Activated T-cell treated with anti-CD3 and anti-CD28 coated beads, Interleukin-2, amount 50 U/mL, for 4 hours (primary cell): ENCODE measurements around the gene YTHDC2. TPM values are rescaled to one million over a fixed set of nuclear protein-coding genes. Genes with fewer than 3 reads are reported as not detected.

Experiments used
- ATAC-seq, 2 donors: fragments of 200-7000 bp; cut with Tn5 transposase; one replicate each; pipeline ENCODE4 v1.10.0; 2021
- DNase-seq: peaks from one replicate; pipeline ENCODE4 v3.0.0-alpha.2; 2020
- H3K27me3 Mint-ChIP-seq: one replicate; pipeline ENCODE4 v1.8.0; 2021; ENCODE audit warnings: low read depth, mixed read lengths
- H3K36me3 Mint-ChIP-seq: one replicate; pipeline ENCODE4 v1.8.0; 2022; ENCODE audit warnings: mixed read lengths; ENCODE audit not compliant: insufficient read depth
- H3K4me1 Mint-ChIP-seq: one replicate; pipeline ENCODE4 v1.8.0; 2021; ENCODE audit warnings: low read depth, mixed read lengths
- H3K4me3 Mint-ChIP-seq: one replicate; pipeline ENCODE4 v1.8.0; 2021; ENCODE audit warnings: mild to moderate bottlenecking, moderate library complexity, mixed read lengths
- H3K9me3 Mint-ChIP-seq: one replicate; pipeline ENCODE4 v1.8.0; 2021; ENCODE audit warnings: mixed read lengths
- total RNA-seq, 3 donors: library from RNA; stranded (reverse); gene quantifications; one replicate each; pipeline ENCODE4 v1.2.1, GENCODE V29; 2021

Gene YTHDC2
- total RNA-seq = 10 to 100 TPM; 22.7 to 25.4 (median 23.9) TPM

GRCh38 chr5:113513384-113514288 is at the start of gene YTHDC2:
Gene YTHDC2 (plus strand): TSS chr5:113513694. CDS start chr5:113513896, 202 bp downstream.
- ATAC-seq (peak; percentile 99), DNase-seq (peak; percentile 83)
- H3K4me1 Mint-ChIP-seq = peaks cover 30% of the 10 kb centered on the region

GRCh38 chr5:113474100-113474728 is 39.3 kb upstream of the YTHDC2 start:
- Mint-ChIP-seq H3K27me3 (peaks cover 20% of the 10 kb centered on the region), H3K36me3 (no peaks in the 10 kb centered on the region), H3K4me1 (no peaks in the 10 kb centered on the region), H3K4me3 (no peak overlapping the region), H3K9me3 (no peaks in the 10 kb centered on the region)
- ATAC-seq (no peak), DNase-seq (no peak)

More at GRCh38 chr5:113513384-113514288, at the start of gene YTHDC2:
- Mint-ChIP-seq H3K36me3 (peaks cover 8% of the 10 kb centered on the region), H3K4me3 (peak within 1 kb of the TSS; percentile 93), H3K9me3 (no peaks in the 10 kb centered on the region), H3K27me3 (peaks cover 15% of the 10 kb centered on the region)

GRCh38 chr5:113478691-113479090 is 34.8 kb upstream of the YTHDC2 start:
- ATAC-seq (no peak), DNase-seq (no peak)
- Mint-ChIP-seq H3K36me3 (no peaks in the 10 kb centered on the region), H3K4me1 (no peaks in the 10 kb centered on the region), H3K9me3 (no peaks in the 10 kb centered on the region), H3K27me3 (peaks cover 12% of the 10 kb centered on the region), H3K4me3 (no peak overlapping the region)

GRCh38 chr5:113480243-113480642 is 33.3 kb upstream of the YTHDC2 start:
- H3K9me3 Mint-ChIP-seq = no peaks in the 10 kb centered on the region
- H3K27me3 Mint-ChIP-seq = peaks cover 12% of the 10 kb centered on the region
- no peak for DNase-seq
- no peak for ATAC-seq
- no peaks in the 10 kb centered on the region for H3K36me3 Mint-ChIP-seq
- H3K4me3 Mint-ChIP-seq = no peak overlapping the region
- H3K4me1 Mint-ChIP-seq = no peaks in the 10 kb centered on the region

- Mint-ChIP-seq H3K4me3 (peak overlapping the region; percentile 75), H3K4me1 (peaks cover 18% of the 10 kb centered on the region), H3K27me3 (peaks cover 66% of the 10 kb centered on the region), H3K36me3 (peaks cover 4% of the 10 kb centered on the region), H3K9me3 (peaks cover 20% of the 10 kb centered on the region)
- no peak for DNase-seq
- ATAC-seq = peak; percentile 6 to 20
Measured at GRCh38 chr5:113487416-113487780, 26.1 kb upstream of the YTHDC2 start.

- H3K27me3 Mint-ChIP-seq = peaks cover 67% of the 10 kb centered on the region
- H3K4me3 Mint-ChIP-seq = peak within 1 kb of the TSS; percentile 75
- H3K36me3 Mint-ChIP-seq = peaks cover 4% of the 10 kb centered on the region
- H3K4me1 Mint-ChIP-seq = peaks cover 18% of the 10 kb centered on the region
- peaks cover 20% of the 10 kb centered on the region for H3K9me3 Mint-ChIP-seq
- DNase-seq (peak; percentile 7), ATAC-seq (peak; percentile 65 to 73)
Measured at GRCh38 chr5:113487781-113488644, 25.5 kb upstream of the YTHDC2 start, which contains the start of gene MCC. Gene MCC (minus strand): TSS chr5:113488453.

GRCh38 chr5:113488645-113489184 is 24.8 kb upstream of the YTHDC2 start:
- DNase-seq = no peak
- ATAC-seq = peak; percentile 15 to 29
- H3K4me3 Mint-ChIP-seq = peak overlapping the region; percentile 75
- peaks cover 18% of the 10 kb centered on the region for H3K4me1 Mint-ChIP-seq
- H3K27me3 Mint-ChIP-seq = peaks cover 66% of the 10 kb centered on the region
- peaks cover 4% of the 10 kb centered on the region for H3K36me3 Mint-ChIP-seq
- peaks cover 20% of the 10 kb centered on the region for H3K9me3 Mint-ChIP-seq

GRCh38 chr5:113489299-113489698 is 24.2 kb upstream of the YTHDC2 start:
- H3K4me3 Mint-ChIP-seq = peak overlapping the region; percentile 50
- peaks cover 18% of the 10 kb centered on the region for H3K4me1 Mint-ChIP-seq
- no peak for DNase-seq
- H3K36me3 Mint-ChIP-seq = peaks cover 4% of the 10 kb centered on the region
- H3K27me3 Mint-ChIP-seq = peaks cover 63% of the 10 kb centered on the region
- peaks cover 20% of the 10 kb centered on the region for H3K9me3 Mint-ChIP-seq
- ATAC-seq = peak in 1 of 2 donors; percentile 57

- peaks cover 4% of the 10 kb centered on the region for H3K36me3 Mint-ChIP-seq
- DNase-seq (no peak), ATAC-seq (no peak)
- no peak overlapping the region for H3K4me3 Mint-ChIP-seq
- H3K27me3 Mint-ChIP-seq = peaks cover 61% of the 10 kb centered on the region
- H3K9me3 Mint-ChIP-seq = peaks cover 20% of the 10 kb centered on the region
- peaks cover 18% of the 10 kb centered on the region for H3K4me1 Mint-ChIP-seq
Measured at GRCh38 chr5:113490317-113490716, 23.2 kb upstream of the YTHDC2 start.

- Mint-ChIP-seq H3K4me3 (no peak overlapping the region), H3K9me3 (peaks cover 20% of the 10 kb centered on the region), H3K27me3 (peaks cover 54% of the 10 kb centered on the region), H3K36me3 (peaks cover 4% of the 10 kb centered on the region), H3K4me1 (peaks cover 18% of the 10 kb centered on the region)
- DNase-seq = no peak
- no peak for ATAC-seq
Measured at GRCh38 chr5:113491022-113491421, 22.5 kb upstream of the YTHDC2 start.

GRCh38 chr5:113493446-113493845 is 20.0 kb upstream of the YTHDC2 start:
- no peak for ATAC-seq

GRCh38 chr5:113495422-113495841 is 18.1 kb upstream of the YTHDC2 start:
- ATAC-seq = no peak
- Mint-ChIP-seq H3K27me3 (peaks cover 29% of the 10 kb centered on the region), H3K4me1 (no peaks in the 10 kb centered on the region), H3K9me3 (peaks cover 14% of the 10 kb centered on the region), H3K4me3 (no peak overlapping the region), H3K36me3 (peaks cover 4% of the 10 kb centered on the region)
- no peak for DNase-seq

More at GRCh38 chr5:113493446-113493845, 20.0 kb upstream of the YTHDC2 start:
- Mint-ChIP-seq H3K4me1 (peaks cover 11% of the 10 kb centered on the region), H3K36me3 (peaks cover 4% of the 10 kb centered on the region), H3K4me3 (no peak overlapping the region), H3K27me3 (peaks cover 36% of the 10 kb centered on the region), H3K9me3 (peaks cover 20% of the 10 kb centered on the region)
- DNase-seq = no peak

- peaks cover 13% of the 10 kb centered on the region for H3K9me3 Mint-ChIP-seq
- peaks cover 48% of the 10 kb centered on the region for H3K27me3 Mint-ChIP-seq
- H3K4me3 Mint-ChIP-seq = no peak overlapping the region
- no peak for DNase-seq
- no peaks in the 10 kb centered on the region for H3K36me3 Mint-ChIP-seq
- H3K4me1 Mint-ChIP-seq = no peaks in the 10 kb centered on the region
- ATAC-seq = no peak
Measured at GRCh38 chr5:113502073-113502472, 11.4 kb upstream of the YTHDC2 start.

GRCh38 chr5:113503146-113503545 is 10.3 kb upstream of the YTHDC2 start:
- H3K27me3 Mint-ChIP-seq = peaks cover 52% of the 10 kb centered on the region
- no peaks in the 10 kb centered on the region for H3K36me3 Mint-ChIP-seq
- H3K9me3 Mint-ChIP-seq = peaks cover 13% of the 10 kb centered on the region
- DNase-seq = no peak
- H3K4me3 Mint-ChIP-seq = no peak overlapping the region
- no peak for ATAC-seq
- no peaks in the 10 kb centered on the region for H3K4me1 Mint-ChIP-seq
